PC-9 (cell line): ENCODE data around the gene LSM3. TPM values are rescaled to one million over a fixed set of nuclear protein-coding genes. Genes with fewer than 3 reads are reported as not detected.

Experiments
- BruUV-seq: library from RNA; stranded (reverse); fragments of 400-500 nt; replicated peaks from 2 replicates; lab custom pipeline; 2021; lab: Mats Ljungman, UMichigan
- CTCF ChIA-PET: fragments of 300-600 bp; sonication (Branson Sonifier 250); formaldehyde crosslinking; loops from one replicate; lab custom pipeline; 2022; ENCODE audit warnings: antibody characterized with exemption; lab: Charles Lee
- POLR2A ChIA-PET: fragments of 300-600 bp; sonication (Branson Sonifier 250); formaldehyde crosslinking; loops from one replicate; lab custom pipeline; 2022; ENCODE audit warnings: antibody characterized with exemption; ENCODE audit not compliant: unreplicated experiment; lab: Charles Lee
- DNase-seq, 2 experiments: peaks; one replicate each; pipeline versions ENCODE4 v3.0.0 to v3.0.0-alpha.2; 2015 to 2022; ENCODE audit warnings: mixed read lengths in 1 of 2
- H2AFZ ChIP-seq: fragments of 200-600 bp; sonication (generic); 2 replicates; pipeline ENCODE4 v1.8.1; 2017; ENCODE audit warnings: antibody characterized with exemption
- H3F3A ChIP-seq: fragments of 200-600 bp; sonication (generic); 2 replicates; pipeline ENCODE4 v1.8.1; 2017; ENCODE audit warnings: antibody characterized with exemption, mild to moderate bottlenecking, low read depth; ENCODE audit not compliant: insufficient read depth
- H3K27ac ChIP-seq: fragments of 200-600 bp; sonication (generic); 2 replicates; pipeline ENCODE4 v1.6.1; 2016; ENCODE audit warnings: mixed run types
- H3K27me3 ChIP-seq: fragments of 200-600 bp; sonication (generic); 2 replicates; pipeline ENCODE4 v1.6.1; 2016; ENCODE audit warnings: low read depth, mixed run types; ENCODE audit not compliant: insufficient read depth
- H3K36me3 ChIP-seq: fragments of 200-600 bp; sonication (generic); 2 replicates; pipeline ENCODE4 v1.6.1; 2016; ENCODE audit warnings: low read depth, mixed run types
- H3K4me1 ChIP-seq: fragments of 200-600 bp; sonication (generic); replicated peaks from 2 replicates; pipeline ENCODE4 v1.6.1; 2016; ENCODE audit warnings: mixed run types; ENCODE audit not compliant: insufficient read depth
- H3K4me2 ChIP-seq: fragments of 200-600 bp; sonication (generic); 2 replicates; pipeline ENCODE4 v1.6.1; 2017; ENCODE audit warnings: mixed run types
- H3K4me3 ChIP-seq: fragments of 200-600 bp; sonication (generic); 2 replicates; pipeline ENCODE4 v1.6.1; 2016; ENCODE audit warnings: mixed run types
- H3K79me2 ChIP-seq: fragments of 200-600 bp; sonication (generic); 2 replicates; pipeline ENCODE4 v1.6.1; 2017; ENCODE audit warnings: low read depth, mixed run types
- H3K9me2 ChIP-seq: fragments of 200-600 bp; sonication (generic); 2 replicates; pipeline ENCODE4 v1.8.1; 2017; ENCODE audit warnings: mild to moderate bottlenecking; ENCODE audit not compliant: insufficient read depth
- H3K9me3 ChIP-seq: fragments of 200-600 bp; sonication (generic); 2 replicates; pipeline ENCODE4 v1.8.1; 2016; ENCODE audit warnings: low read depth; ENCODE audit not compliant: insufficient read depth
- H4K20me1 ChIP-seq: fragments of 200-600 bp; sonication (generic); 2 replicates; pipeline ENCODE4 v1.8.1; 2017; ENCODE audit not compliant: insufficient read depth
- EZH2 ChIP-seq: fragments of 200-600 bp; sonication (generic); IDR thresholded peaks from 2 replicates; pipeline ENCODE4 v1.8.0; 2017; ENCODE audit warnings: antibody characterized with exemption, low read depth
- intact Hi-C: fragments of 100-400 bp; cut with micrococcal nuclease; formaldehyde crosslinking; loops from one replicate; pipeline ENCODE4 v1.10.0; 2022; ENCODE audit not compliant: unreplicated experiment
- total RNA-seq: library from RNA; stranded (reverse); gene quantifications from 2 replicates; pipeline ENCODE4 v1.2.3, GENCODE V29; 2021
- TF ChIP-seq, protein P1 (sequence below): fragments of 200-600 bp; sonication (generic); conservative IDR thresholded peaks from 2 replicates; pipeline ENCODE4 v1.6.1; 2017; ENCODE audit warnings: mixed run types, antibody characterized with exemption, mild to moderate bottlenecking, moderate library complexity

The LSM3 gene
- total RNA-seq, 1 experiment from 2014 or later, result 18.3 TPM

DNA sequence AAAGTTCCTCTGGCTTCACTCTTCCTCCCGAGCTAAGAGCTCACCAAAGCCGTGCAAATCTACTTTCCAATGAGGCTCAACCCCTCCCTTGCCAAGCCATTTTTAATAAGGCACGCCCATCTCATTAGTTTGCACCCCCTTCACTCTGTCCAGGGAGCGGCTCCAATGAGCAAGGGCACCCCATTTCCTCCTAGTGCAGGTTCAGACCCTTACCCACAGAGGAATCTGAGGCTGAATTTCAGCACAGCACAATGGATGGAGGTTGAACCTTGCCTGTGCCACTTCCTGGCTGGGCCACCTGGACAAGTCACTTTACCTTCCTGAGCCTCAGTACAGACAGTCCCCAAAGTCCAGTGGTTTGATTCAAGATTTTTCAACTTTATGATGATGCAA lies 25.7 kb upstream of the LSM3 start:
- no peak for DNase-seq
- POLR2A ChIA-PET, result interaction anchor here (0.6 kb wide), 1 partner anchor 218 kb away, joined by 3 read pairs; no protein-coding TSS in a partner anchor
- BruUV-seq, result no TSS peak

DNA sequence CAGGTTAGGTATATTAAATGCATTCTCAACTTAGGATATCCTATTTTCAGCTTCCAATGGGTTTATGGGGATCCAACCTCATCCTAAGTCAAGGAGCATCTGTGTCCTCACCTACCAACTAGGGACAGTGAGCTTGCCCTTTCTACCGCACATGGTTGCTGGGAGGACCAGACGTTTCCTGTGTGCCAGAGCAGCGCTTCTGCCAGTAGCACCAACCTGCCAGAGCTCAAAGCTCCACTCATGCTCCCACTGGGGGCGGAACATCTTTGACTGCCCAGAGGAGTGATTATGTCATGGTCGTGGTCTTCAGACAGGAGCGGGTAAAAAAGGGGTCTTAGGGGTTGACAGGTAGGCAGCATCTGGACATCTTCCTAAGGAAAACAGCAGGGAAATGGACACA lies 25.0 kb upstream of the LSM3 start:
- POLR2A ChIA-PET, result interaction anchor here (0.5 kb wide), 1 partner anchor 29 kb away, joined by 3 read pairs; the partner anchor contains the start of genes CHCHD4 and TMEM43
- Histone ChIP-seq H3K9me2 (no peaks in the 10 kb centered on the region), H4K20me1 (no peaks in the 10 kb centered on the region), H3K4me2 (no peak overlapping the region), H3K27ac (no peak overlapping the region), H3K27me3 (no peaks in the 10 kb centered on the region), H3K4me1 (no peaks in the 10 kb centered on the region), H3K9me3 (no peaks in the 10 kb centered on the region), H3K36me3 (peaks cover 11% of the 10 kb centered on the region; the same call in 1 of the 2 replicates), H3K4me3 (no peak overlapping the region), H3F3A (no peaks in the 10 kb centered on the region), H3K79me2 (no peaks in the 10 kb centered on the region), H2AFZ (no peak overlapping the region)
- BruUV-seq, result no TSS peak
- intact Hi-C loops, result no loop called here
- TF ChIP-seq, protein P1, sequence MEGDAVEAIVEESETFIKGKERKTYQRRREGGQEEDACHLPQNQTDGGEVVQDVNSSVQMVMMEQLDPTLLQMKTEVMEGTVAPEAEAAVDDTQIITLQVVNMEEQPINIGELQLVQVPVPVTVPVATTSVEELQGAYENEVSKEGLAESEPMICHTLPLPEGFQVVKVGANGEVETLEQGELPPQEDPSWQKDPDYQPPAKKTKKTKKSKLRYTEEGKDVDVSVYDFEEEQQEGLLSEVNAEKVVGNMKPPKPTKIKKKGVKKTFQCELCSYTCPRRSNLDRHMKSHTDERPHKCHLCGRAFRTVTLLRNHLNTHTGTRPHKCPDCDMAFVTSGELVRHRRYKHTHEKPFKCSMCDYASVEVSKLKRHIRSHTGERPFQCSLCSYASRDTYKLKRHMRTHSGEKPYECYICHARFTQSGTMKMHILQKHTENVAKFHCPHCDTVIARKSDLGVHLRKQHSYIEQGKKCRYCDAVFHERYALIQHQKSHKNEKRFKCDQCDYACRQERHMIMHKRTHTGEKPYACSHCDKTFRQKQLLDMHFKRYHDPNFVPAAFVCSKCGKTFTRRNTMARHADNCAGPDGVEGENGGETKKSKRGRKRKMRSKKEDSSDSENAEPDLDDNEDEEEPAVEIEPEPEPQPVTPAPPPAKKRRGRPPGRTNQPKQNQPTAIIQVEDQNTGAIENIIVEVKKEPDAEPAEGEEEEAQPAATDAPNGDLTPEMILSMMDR, result no peak
- no peak for TF ChIP-seq EZH2
- CTCF ChIA-PET, result no interaction called here
- DNase-seq, result no peak

More for the DNA sequence above, 25.7 kb upstream of the LSM3 start:
- intact Hi-C loops, result no loop called here
- Histone ChIP-seq H4K20me1 (no peaks in the 10 kb centered on the region), H3F3A (no peaks in the 10 kb centered on the region), H2AFZ (no peak overlapping the region), H3K36me3 (0 out of 2 replicates have a peak, but pooled peaks cover 6% of the 10 kb centered on the region), H3K9me3 (no peaks in the 10 kb centered on the region), H3K27me3 (no peaks in the 10 kb centered on the region), H3K4me3 (no peak overlapping the region), H3K79me2 (no peaks in the 10 kb centered on the region), H3K4me2 (no peak overlapping the region), H3K4me1 (no peaks in the 10 kb centered on the region), H3K9me2 (no peaks in the 10 kb centered on the region), H3K27ac (no peak overlapping the region)
- CTCF ChIA-PET, result no interaction called here
- TF ChIP-seq, protein P1, result no peak
- no peak for TF ChIP-seq EZH2

DNA sequence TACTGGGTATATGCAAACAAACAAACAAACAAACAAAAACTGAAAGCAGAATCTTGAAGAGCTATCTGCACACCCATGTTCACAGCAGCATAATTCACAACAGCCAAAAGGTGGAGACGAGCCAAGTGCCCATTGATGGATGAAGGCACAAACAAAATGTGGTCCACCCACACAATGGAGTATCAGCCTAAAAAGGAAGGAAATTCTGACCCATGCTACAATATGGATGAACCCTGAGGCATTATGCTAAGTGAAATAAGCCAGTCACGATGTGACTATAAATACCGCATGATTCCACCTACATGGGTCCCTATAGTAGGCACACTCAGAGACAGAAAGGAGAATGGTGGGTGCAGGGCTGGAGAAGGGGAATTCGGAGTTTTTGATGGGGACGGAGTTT lies 24.3 kb upstream of the LSM3 start:
- no peaks in the 10 kb centered on the region for H3K9me2 ChIP-seq
- H4K20me1 ChIP-seq, result no peaks in the 10 kb centered on the region
- no peak for DNase-seq
- no peaks in the 10 kb centered on the region for H3K79me2 ChIP-seq
- no TSS peak for BruUV-seq
- H3K27ac ChIP-seq, result no peak overlapping the region
- H3K4me3 ChIP-seq, result no peak overlapping the region
- H3K36me3 ChIP-seq, result peaks cover 17% of the 10 kb centered on the region
- POLR2A ChIA-PET, result no interaction called here
- no peaks in the 10 kb centered on the region for H3F3A ChIP-seq
- no peak overlapping the region for H3K4me2 ChIP-seq
- TF ChIP-seq EZH2, result no peak
- TF ChIP-seq, protein P1, result no peak
- H2AFZ ChIP-seq, result no peak overlapping the region
- CTCF ChIA-PET, result no interaction called here
- H3K4me1 ChIP-seq, result no peaks in the 10 kb centered on the region
- no peaks in the 10 kb centered on the region for H3K27me3 ChIP-seq
- H3K9me3 ChIP-seq, result no peaks in the 10 kb centered on the region
- intact Hi-C loops, result no loop called here
